K562 (cell line): ENCODE measurements around the gene DIPK1B. TPM values are rescaled to one million over a fixed set of nuclear protein-coding genes. Genes with fewer than 3 reads are reported as not detected.

Experiments used
- ARID4B ChIP-seq: sonication (generic); formaldehyde crosslinking; IDR thresholded peaks from 2 replicates; pipeline ENCODE4 v1.8.0; 2022; ENCODE audit warnings: mild to moderate bottlenecking, missing genetic modification reagents
- CBFA2T3 ChIP-seq: fragments of 450-650 bp; IDR thresholded peaks from 2 replicates; pipeline ENCODE4 v1.6.1; 2017
- CBX3 ChIP-seq, 2 experiments: IDR thresholded peaks; 1 replicate in 1 of 2; 2 replicates in 1 of 2; pipeline ENCODE4 v1.6.1; 2012; ENCODE audit warnings: inconsistent platforms in 2 of 2, low read length in 2 of 2, borderline replicate concordance in 1 of 2, control low read depth in 1 of 2
- CHAMP1 ChIP-seq: fragments of 450-650 bp; IDR thresholded peaks from 2 replicates; pipeline ENCODE4 v1.6.1; 2016; ENCODE audit warnings: mild to moderate bottlenecking
- ERF ChIP-seq: fragments of 450-650 bp; formaldehyde crosslinking; IDR thresholded peaks from 2 replicates; pipeline ENCODE4 v1.4.0; 2020; ENCODE audit warnings: mild to moderate bottlenecking, mixed read lengths
- GATAD2A ChIP-seq: fragments of 450-650 bp; IDR thresholded peaks from 2 replicates; pipeline ENCODE4 v1.6.1; 2017
- GMEB1 ChIP-seq: fragments of 250-450 bp; sonication (Bioruptor Pico); IDR thresholded peaks from 2 replicates; pipeline ENCODE4 v1.4.0; 2020; ENCODE audit warnings: mild to moderate bottlenecking
- GTF2E2 ChIP-seq: fragments of 200-800 bp; sonication (Bioruptor generic); IDR thresholded peaks from 2 replicates; pipeline ENCODE4 v1.6.1; 2016; ENCODE audit warnings: missing genetic modification characterization, missing compliant biosample characterization
- NONO ChIP-seq, 2 experiments: fragments of 200-400 bp in 1 of 2; fragments of 450-650 bp in 1 of 2; formaldehyde crosslinking in 1 of 2; IDR thresholded peaks; 2 replicates each; pipeline ENCODE4 v1.6.1; 2017; ENCODE audit warnings: low read depth in 2 of 2, mild to moderate bottlenecking in 2 of 2, moderate library complexity in 2 of 2, low read length in 1 of 2
- RNF2 ChIP-seq: sonication (generic); IDR thresholded peaks from 2 replicates; pipeline ENCODE4 v1.6.1; 2016
- SMARCE1 ChIP-seq: fragments of 450-650 bp; IDR thresholded peaks from 2 replicates; pipeline ENCODE4 v1.7.1; 2016; ENCODE audit warnings: mild to moderate bottlenecking
- SNAPC5 ChIP-seq: fragments of 250-450 bp; sonication (Bioruptor Pico); IDR thresholded peaks from 2 replicates; pipeline ENCODE4 v1.8.0; 2021; ENCODE audit warnings: moderate library complexity, mild to moderate bottlenecking, inconsistent platforms
- SRF ChIP-seq, 2 experiments: fragments of 250-450, 450-650 bp in 1 of 2; sonication (Bioruptor Pico) in 1 of 2; sonication (generic) in 1 of 2; formaldehyde crosslinking; IDR thresholded peaks; 2 replicates each; pipeline versions ENCODE4 v1.5.0 to v1.5.1; 2020 to 2022; ENCODE audit warnings: mild to moderate bottlenecking in 1 of 2, missing genetic modification reagents in 1 of 2
- ZNF175 ChIP-seq: fragments of 200-800 bp; sonication (Bioruptor generic); IDR thresholded peaks from 2 replicates; pipeline ENCODE4 v1.6.1; 2016; ENCODE audit warnings: low read depth, mild to moderate bottlenecking, missing genetic modification characterization, missing compliant biosample characterization
- ZNF592 ChIP-seq: fragments of 450-650 bp; IDR thresholded peaks from 2 replicates; pipeline ENCODE4 v1.6.1; 2017; ENCODE audit warnings: antibody characterized with exemption, mild to moderate bottlenecking
- polyA plus RNA-seq, 8 experiments: library from polyadenylated mRNA; depleted of rRNA in 4 of 8; stranded (reverse) in 5 of 8; unstranded in 3 of 8; fragments of >200 nt; fragmentation: Nextera tagmentation in 2 of 8; fragmentation: Illumina TruSeq in 1 of 8; extraction: Ambion mirVana in 2 of 8; extraction: Trizol in 1 of 8; gene quantifications; 2 replicates each; pipeline versions ENCODE4 v1.2.1 to v1.2.3, GENCODE V29; 2011 to 2014; ENCODE audit warnings: inconsistent platforms in 1 of 8, missing spikeins in 1 of 8
- total RNA-seq, 7 experiments: library from RNA; depleted of rRNA in 6 of 7; stranded (reverse); fragments of >200 nt in 6 of 7; fragmentation: Illumina TruSeq in 2 of 7; extraction: Trizol in 2 of 7; gene quantifications; 2 replicates each; pipeline versions ENCODE4 v1.2.1 to v1.2.3, GENCODE V29; 2011 to 2021; ENCODE audit warnings: low replicate concordance in 1 of 7

Gene DIPK1B
- total and polyA plus RNA-seq, 9 of the 15 experiments (the other 6 are each of a cell fraction or from before 2014, with no cell fraction given) = 0.08 to 22.3 (median 5.9) TPM

GRCh38 chr9:136728080-136728547, 15.7 kb downstream of the DIPK1B start (continued):
- no peak for TF ChIP-seq CHAMP1
- 0 out of 2 replicates have a peak, but pooled peaks have one; percentile 54 for TF ChIP-seq ZNF175 (CRISPR knock-in tag)
- peak; percentile 96 for TF ChIP-seq RNF2
- TF ChIP-seq SNAPC5 (CRISPR knock-in tag) = no peak
- no peak for TF ChIP-seq SMARCE1
- peak; percentile 91 for TF ChIP-seq ZNF592
- peak in 1 of 2 experiments; percentile 67; a peak in 1 of 3 replicates for TF ChIP-seq CBX3 (IDR thresholded peaks at IDR 0.05; ENCODE audit: borderline replicate concordance in 1 of 2, low read length in 2 of 2)
- peak; percentile 98 for TF ChIP-seq ARID4B (CRISPR knock-in tag)
- TF ChIP-seq GATAD2A = peak; percentile 77
- 0 out of 2 replicates have a peak, but pooled peaks have one; percentile 6 for TF ChIP-seq CBFA2T3
- peak; percentile 84 for TF ChIP-seq GMEB1
- TF ChIP-seq ERF (CRISPR knock-in tag) = peak; percentile 78; the same call in 1 of the 2 replicates
- TF ChIP-seq GTF2E2 (tag) = peak; percentile 87
- TF ChIP-seq NONO (IDR thresholded peaks at IDR 0.05; ENCODE audit: low read depth in 2 of 2, low read length in 1 of 2) = peak; percentile 96 to 100
- peak in 1 of 2 experiments; percentile 86; a peak in 3 of 4 replicates for TF ChIP-seq SRF (CRISPR knock-in tag; IDR thresholded peaks at IDR 0.05)
